ENCODE results near the gene STT3B.

Gene STT3B

DNA sequence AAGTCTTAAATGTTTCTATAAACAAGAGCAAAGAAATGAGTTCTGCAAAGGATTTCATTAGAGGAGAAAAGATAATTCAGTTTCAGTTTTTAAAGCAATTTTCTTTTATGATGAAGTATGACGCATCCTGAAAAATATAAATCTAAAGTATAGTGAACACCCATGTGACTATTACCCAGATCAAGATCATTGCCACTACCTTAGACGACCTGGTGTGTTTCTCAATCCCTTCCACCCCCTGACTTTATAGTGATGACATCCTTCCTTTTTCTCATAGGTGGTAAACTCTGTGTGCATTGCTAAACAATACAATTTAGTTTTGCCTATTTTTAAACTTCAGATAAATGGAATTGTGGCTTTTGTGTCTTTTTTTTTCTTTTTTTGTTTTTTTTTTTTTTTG is 8.4 kb downstream of the STT3B start:
- Histone ChIP-seq H3K36me3 (ENCODE audit: insufficient read depth, insufficient read length, low read length) (no peaks in the 10 kb centered on the region), H3K4me1 (ENCODE audit: insufficient read depth, insufficient read length) (no peaks in the 10 kb centered on the region), H3K9me3 (ENCODE audit: insufficient read depth, low read length) (no peaks in the 10 kb centered on the region), H3K27me3 (ENCODE audit: insufficient read depth, insufficient read length) (no peaks in the 10 kb centered on the region), H3K9ac (ENCODE audit: insufficient read length, low read depth) (no peak overlapping the region), H3K4me3 (ENCODE audit: insufficient read length, low read depth) (no peak overlapping the region)
- TF ChIP-seq YY1 (IDR thresholded peaks at IDR 0.05; ENCODE audit: insufficient read depth, insufficient read length) (no peak), SUZ12 (IDR thresholded peaks at IDR 0.05; ENCODE audit: extremely low read depth, insufficient read depth, insufficient read length) (no peak), ZNF274 (IDR thresholded peaks at IDR 0.05; ENCODE audit: low read depth, low read length) (no peak)
- DNase-seq (ENCODE audit: low read depth, low spot score): no peak

DNA sequence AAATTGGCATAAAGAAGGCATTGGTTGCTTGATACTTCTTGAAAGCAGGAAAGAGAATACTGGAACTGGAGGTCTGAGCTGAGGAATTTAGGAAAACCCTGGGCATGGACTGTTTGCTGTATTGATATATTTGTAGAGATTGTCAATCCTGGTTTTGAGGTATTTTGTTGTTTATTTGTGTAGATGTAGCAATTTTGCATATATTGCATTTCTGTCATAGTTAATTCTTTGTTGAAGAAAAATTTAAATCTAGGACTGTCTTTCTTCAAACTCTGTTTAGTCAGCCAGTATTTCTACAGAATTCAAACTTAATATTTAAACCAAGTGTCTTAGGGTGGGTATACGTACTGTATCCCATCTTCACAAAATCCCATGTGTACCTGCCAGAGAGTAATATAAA is 9.5 kb downstream of the STT3B start:
- no peaks in the 10 kb centered on the region for H3K36me3 ChIP-seq (ENCODE audit: insufficient read depth, insufficient read length, low read length)
- no peak overlapping the region for H3K4me3 ChIP-seq (ENCODE audit: insufficient read length, low read depth)
- no peak for DNase-seq (ENCODE audit: low read depth, low spot score)
- H3K9ac ChIP-seq (ENCODE audit: insufficient read length, low read depth): no peak overlapping the region
- no peaks in the 10 kb centered on the region for H3K9me3 ChIP-seq (ENCODE audit: insufficient read depth, low read length)
- TF ChIP-seq YY1 (IDR thresholded peaks at IDR 0.05; ENCODE audit: insufficient read depth, insufficient read length): no peak
- TF ChIP-seq SUZ12 (IDR thresholded peaks at IDR 0.05; ENCODE audit: extremely low read depth, insufficient read depth, insufficient read length): no peak
- no peak for TF ChIP-seq ZNF274 (IDR thresholded peaks at IDR 0.05; ENCODE audit: low read depth, low read length)
- no peaks in the 10 kb centered on the region for H3K4me1 ChIP-seq (ENCODE audit: insufficient read depth, insufficient read length)
- no peaks in the 10 kb centered on the region for H3K27me3 ChIP-seq (ENCODE audit: insufficient read depth, insufficient read length)

DNA sequence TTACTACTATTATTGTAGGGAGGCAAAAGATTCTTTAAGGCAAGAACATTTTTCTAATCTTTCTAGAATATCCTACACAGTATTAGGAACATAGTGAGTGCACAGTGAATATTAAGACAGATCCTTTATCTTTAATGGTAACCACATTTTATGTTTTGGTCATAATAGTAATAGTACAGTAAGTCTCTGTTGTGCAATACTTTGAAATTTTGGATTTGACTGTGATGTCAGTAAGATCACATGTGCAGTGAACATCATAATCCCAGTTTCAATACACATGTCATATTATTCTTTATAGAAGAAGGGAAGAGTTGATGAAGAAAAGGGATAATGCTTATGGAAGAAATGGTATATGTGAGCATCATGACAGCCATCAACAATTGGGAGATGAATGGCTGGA is 10.7 kb downstream of the STT3B start:
- DNase-seq (ENCODE audit: low read depth, low spot score): no peak
- H3K36me3 ChIP-seq (ENCODE audit: insufficient read depth, insufficient read length, low read length): no peaks in the 10 kb centered on the region
- no peaks in the 10 kb centered on the region for H3K27me3 ChIP-seq (ENCODE audit: insufficient read depth, insufficient read length)
- TF ChIP-seq SUZ12 (IDR thresholded peaks at IDR 0.05; ENCODE audit: extremely low read depth, insufficient read depth, insufficient read length) (no peak), ZNF274 (IDR thresholded peaks at IDR 0.05; ENCODE audit: low read depth, low read length) (no peak), YY1 (IDR thresholded peaks at IDR 0.05; ENCODE audit: insufficient read depth, insufficient read length) (no peak)
- no peak overlapping the region for H3K9ac ChIP-seq (ENCODE audit: insufficient read length, low read depth)
- H3K9me3 ChIP-seq (ENCODE audit: insufficient read depth, low read length): no peaks in the 10 kb centered on the region
- no peaks in the 10 kb centered on the region for H3K4me1 ChIP-seq (ENCODE audit: insufficient read depth, insufficient read length)
- H3K4me3 ChIP-seq (ENCODE audit: insufficient read length, low read depth): no peak overlapping the region

DNA sequence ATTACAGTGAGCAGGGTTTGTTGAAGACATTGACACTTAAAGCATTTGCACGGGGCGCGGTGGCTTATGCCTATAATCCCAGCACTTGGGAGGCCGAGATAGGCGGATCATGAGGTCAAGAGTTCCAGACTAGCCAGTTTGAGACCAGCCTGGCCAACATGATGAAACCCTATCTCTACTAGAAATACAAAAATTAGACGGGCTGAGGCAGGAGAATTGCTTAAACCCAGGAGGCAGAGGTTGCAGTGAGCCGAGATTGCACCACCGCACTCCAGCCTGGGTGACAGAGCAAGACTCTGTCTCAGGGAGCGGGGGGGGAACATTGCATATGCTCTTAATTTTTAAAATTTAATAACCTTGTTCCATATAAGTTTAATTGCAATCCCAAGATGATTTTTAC is 11.9 kb downstream of the STT3B start:
- H3K4me3 ChIP-seq (ENCODE audit: insufficient read length, low read depth): no peak overlapping the region
- TF ChIP-seq YY1 (IDR thresholded peaks at IDR 0.05; ENCODE audit: insufficient read depth, insufficient read length) (no peak), SUZ12 (IDR thresholded peaks at IDR 0.05; ENCODE audit: extremely low read depth, insufficient read depth, insufficient read length) (no peak), ZNF274 (IDR thresholded peaks at IDR 0.05; ENCODE audit: low read depth, low read length) (no peak)
- no peaks in the 10 kb centered on the region for H3K4me1 ChIP-seq (ENCODE audit: insufficient read depth, insufficient read length)
- H3K36me3 ChIP-seq (ENCODE audit: insufficient read depth, insufficient read length, low read length): no peaks in the 10 kb centered on the region
- H3K9me3 ChIP-seq (ENCODE audit: insufficient read depth, low read length): no peaks in the 10 kb centered on the region
- no peaks in the 10 kb centered on the region for H3K27me3 ChIP-seq (ENCODE audit: insufficient read depth, insufficient read length)
- no peak for DNase-seq (ENCODE audit: low read depth, low spot score)
- no peak overlapping the region for H3K9ac ChIP-seq (ENCODE audit: insufficient read length, low read depth)

DNA sequence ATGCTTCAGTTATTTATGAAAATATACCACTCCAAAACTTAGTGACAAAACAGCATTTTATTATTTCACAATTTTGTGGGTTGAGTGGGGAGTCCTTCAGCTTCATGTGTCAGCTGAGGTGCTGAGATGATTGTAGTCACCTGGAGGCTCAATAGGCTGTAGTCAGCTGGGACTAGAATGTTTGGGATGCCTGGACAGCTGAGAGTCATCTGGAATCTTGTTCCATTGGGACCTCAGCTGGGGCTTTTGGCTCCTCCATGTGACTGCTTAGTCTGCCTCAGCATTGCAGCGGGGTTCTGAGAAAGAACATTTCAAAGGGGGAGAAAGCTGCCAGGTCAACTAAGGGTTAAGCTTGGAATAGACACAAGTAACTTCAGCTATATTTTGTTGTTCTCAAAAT is 13.4 kb downstream of the STT3B start:
- H3K9me3 ChIP-seq (ENCODE audit: insufficient read depth, low read length): no peaks in the 10 kb centered on the region
- TF ChIP-seq SUZ12 (IDR thresholded peaks at IDR 0.05; ENCODE audit: extremely low read depth, insufficient read depth, insufficient read length): no peak
- no peak for TF ChIP-seq ZNF274 (IDR thresholded peaks at IDR 0.05; ENCODE audit: low read depth, low read length)
- no peak for TF ChIP-seq YY1 (IDR thresholded peaks at IDR 0.05; ENCODE audit: insufficient read depth, insufficient read length)
- H3K36me3 ChIP-seq (ENCODE audit: insufficient read depth, insufficient read length, low read length): no peaks in the 10 kb centered on the region
- H3K4me1 ChIP-seq (ENCODE audit: insufficient read depth, insufficient read length): no peaks in the 10 kb centered on the region
- DNase-seq (ENCODE audit: low read depth, low spot score): no peak
- no peak overlapping the region for H3K9ac ChIP-seq (ENCODE audit: insufficient read length, low read depth)
- no peak overlapping the region for H3K4me3 ChIP-seq (ENCODE audit: insufficient read length, low read depth)
- H3K27me3 ChIP-seq (ENCODE audit: insufficient read depth, insufficient read length): no peaks in the 10 kb centered on the region

DNA sequence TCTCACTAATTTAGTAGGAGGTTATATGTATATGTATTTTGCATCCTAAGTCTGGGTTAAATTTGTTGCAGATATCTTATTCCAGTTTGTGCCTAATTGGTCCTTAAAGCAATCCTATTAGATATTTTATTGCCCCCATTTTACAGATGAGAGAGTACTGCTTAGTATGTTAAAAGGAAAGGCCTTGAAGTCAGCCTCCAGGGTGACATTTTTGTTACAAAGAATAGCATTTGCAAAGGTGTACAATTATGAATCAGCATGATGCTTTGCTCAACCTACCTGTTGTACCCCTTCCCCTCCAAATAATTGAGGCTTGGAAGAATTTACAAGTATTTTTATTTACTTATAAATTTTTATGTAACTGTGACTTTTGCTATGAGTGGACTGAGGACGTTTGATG is 14.0 kb downstream of the STT3B start:
- Histone ChIP-seq H3K27me3 (ENCODE audit: insufficient read depth, insufficient read length) (no peaks in the 10 kb centered on the region), H3K9me3 (ENCODE audit: insufficient read depth, low read length) (no peaks in the 10 kb centered on the region), H3K4me1 (ENCODE audit: insufficient read depth, insufficient read length) (no peaks in the 10 kb centered on the region), H3K4me3 (ENCODE audit: insufficient read length, low read depth) (no peak overlapping the region), H3K9ac (ENCODE audit: insufficient read length, low read depth) (no peak overlapping the region), H3K36me3 (ENCODE audit: insufficient read depth, insufficient read length, low read length) (no peaks in the 10 kb centered on the region)
- no peak for TF ChIP-seq YY1 (IDR thresholded peaks at IDR 0.05; ENCODE audit: insufficient read depth, insufficient read length)
- TF ChIP-seq SUZ12 (IDR thresholded peaks at IDR 0.05; ENCODE audit: extremely low read depth, insufficient read depth, insufficient read length): no peak
- no peak for TF ChIP-seq ZNF274 (IDR thresholded peaks at IDR 0.05; ENCODE audit: low read depth, low read length)
- DNase-seq (ENCODE audit: low read depth, low spot score): no peak

DNA sequence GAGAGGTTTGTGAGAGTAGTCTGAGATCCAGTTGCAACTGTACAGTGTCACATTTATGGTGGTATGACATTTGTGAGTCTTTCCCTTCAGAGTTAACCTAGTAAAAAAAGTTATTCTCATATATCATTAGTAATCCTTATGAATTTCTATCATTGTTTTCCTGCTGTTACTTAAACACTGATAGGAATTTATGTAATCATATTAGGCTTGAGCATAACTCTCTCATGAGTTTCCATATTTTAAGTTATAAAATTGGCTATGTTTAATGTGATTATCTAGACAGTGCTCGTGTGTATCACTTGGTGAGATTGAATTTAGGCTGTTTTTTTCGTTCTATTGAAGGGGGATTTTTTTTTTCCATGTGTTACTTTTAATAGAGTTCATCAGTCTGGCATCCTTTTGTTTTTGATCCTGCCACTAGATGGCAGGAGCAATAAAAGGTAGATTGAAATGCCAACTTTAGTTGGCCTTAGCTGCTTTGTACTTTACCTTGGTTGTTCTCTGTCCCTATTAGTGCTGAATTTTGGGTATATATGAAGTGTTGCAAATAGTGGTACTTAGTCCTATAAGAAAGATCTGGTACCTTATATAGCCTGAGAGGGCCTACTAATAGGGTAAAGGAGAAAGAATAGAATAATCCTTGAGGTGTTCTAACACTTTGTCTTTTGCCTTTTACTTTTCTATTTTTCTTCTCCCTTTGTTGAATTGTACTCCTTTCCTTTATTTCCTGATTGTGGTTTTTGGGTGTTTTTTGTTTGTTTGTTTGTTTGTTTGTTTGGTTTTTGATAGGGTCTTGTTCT is 17.9 kb downstream of the STT3B start:
- no peak for DNase-seq (ENCODE audit: low read depth, low spot score)
- Histone ChIP-seq H3K27me3 (ENCODE audit: insufficient read depth, insufficient read length) (no peaks in the 10 kb centered on the region), H3K9ac (ENCODE audit: insufficient read length, low read depth) (no peak overlapping the region), H3K9me3 (ENCODE audit: insufficient read depth, low read length) (no peaks in the 10 kb centered on the region), H3K4me1 (ENCODE audit: insufficient read depth, insufficient read length) (no peaks in the 10 kb centered on the region), H3K36me3 (ENCODE audit: insufficient read depth, insufficient read length, low read length) (no peaks in the 10 kb centered on the region), H3K4me3 (ENCODE audit: insufficient read length, low read depth) (no peak overlapping the region)
- TF ChIP-seq ZNF274 (IDR thresholded peaks at IDR 0.05; ENCODE audit: low read depth, low read length) (no peak), SUZ12 (IDR thresholded peaks at IDR 0.05; ENCODE audit: extremely low read depth, insufficient read depth, insufficient read length) (no peak), YY1 (IDR thresholded peaks at IDR 0.05; ENCODE audit: insufficient read depth, insufficient read length) (no peak)

Data from NT2/D1 (cell line).